Muscle of back (tissue), 10 donors: ENCODE measurements around the gene NEUROD6. TPM values are rescaled to one million over a fixed set of nuclear protein-coding genes. Genes with fewer than 3 reads are reported as not detected.

Experiments
- polyA plus RNA-seq, 10 donors: library from polyadenylated mRNA; unstranded; fragments of 120-200 nt; gene quantifications; one replicate each; pipeline ENCODE4 v1.2.1, GENCODE V29; 2013; ENCODE audit not compliant: insufficient read length in 10 of 10

The NEUROD6 gene
- polyA plus RNA-seq, 10 donors = 0.07 to 0.38 (median 0.12) TPM; not detected in 3

Other genes with a start within 250 kb of the NEUROD6 start
- gene ITPRID1, start 173.4 kb upstream of the NEUROD6 start, polyA plus RNA-seq = 1 to 10 TPM in 4 of 10 donors, under 1 TPM in 6; 0.42 to 1.6 (median 0.85) TPM